CD4-positive, alpha-beta memory T cell (primary cell): ENCODE results near the gene NT5C2. TPM values are rescaled to one million over a fixed set of nuclear protein-coding genes. Genes with fewer than 3 reads are reported as not detected.
A peak's percentile ranks its signal among the peaks of the same experiment; 100 is the strongest.

Source experiments
- CTCF ChIA-PET: fragments of 350-600 bp; sonication (Branson Sonifier 250); formaldehyde crosslinking; loops from one replicate; lab custom pipeline; 2021; ENCODE audit warnings: inconsistent platforms; ENCODE audit not compliant: partially characterized antibody; lab: Charles Lee
- POLR2A ChIA-PET: fragments of 350-600 bp; sonication (Branson Sonifier 250); formaldehyde crosslinking; loops from one replicate; lab custom pipeline; 2021; ENCODE audit not compliant: partially characterized antibody; lab: Charles Lee
- DNase-seq, 5 donors: peaks; one replicate each; pipeline versions ENCODE4 v3.0.0 to v3.0.0-alpha.2; 2020 to 2022; ENCODE audit warnings: mixed read lengths in 1 of 5
- H3K27ac ChIP-seq: one replicate; pipeline ENCODE4 v1.7.0; 2013; ENCODE audit warnings: low read depth, low read length
- H3K27me3 ChIP-seq: 2 replicates; pipeline ENCODE4 v1.7.0; 2013; ENCODE audit warnings: mild to moderate bottlenecking, low read length, moderate library complexity; ENCODE audit not compliant: insufficient read depth
- H3K36me3 ChIP-seq: 2 replicates; pipeline ENCODE4 v1.7.0; 2013; ENCODE audit warnings: mild to moderate bottlenecking, low read length, moderate library complexity; ENCODE audit not compliant: insufficient read depth
- H3K4me1 ChIP-seq: 2 replicates; pipeline ENCODE4 v1.7.0; 2013; ENCODE audit warnings: mild to moderate bottlenecking, low read length, moderate library complexity; ENCODE audit not compliant: insufficient read depth
- H3K4me3 ChIP-seq, 2 donors: one replicate each; pipeline ENCODE4 v1.7.0; 2013; ENCODE audit warnings: low read length in 2 of 2, mild to moderate bottlenecking in 1 of 2
- H3K9me3 ChIP-seq, 2 donors: one replicate each; pipeline ENCODE4 v1.7.0; 2013; ENCODE audit warnings: low read length in 2 of 2, control low read depth in 1 of 2; ENCODE audit not compliant: control insufficient read depth in 1 of 2
- H3K27ac Mint-ChIP-seq, 7 donors: one replicate each; pipeline ENCODE4 v1.8.0; 2020 to 2021; ENCODE audit warnings: mixed read lengths in 7 of 7, mild to moderate bottlenecking in 6 of 7, inconsistent platforms in 3 of 7, moderate library complexity in 3 of 7
- H3K27me3 Mint-ChIP-seq, 2 donors: one replicate each; pipeline ENCODE4 v1.8.0; 2020 to 2021; ENCODE audit warnings: mixed read lengths in 2 of 2
- H3K36me3 Mint-ChIP-seq, 2 donors: one replicate each; pipeline ENCODE4 v1.8.0; 2020 to 2021; ENCODE audit warnings: mixed read lengths in 2 of 2, inconsistent platforms in 1 of 2, mild to moderate bottlenecking in 1 of 2
- H3K4me1 Mint-ChIP-seq, 4 donors: one replicate each; pipeline ENCODE4 v1.8.0; 2020 to 2021; ENCODE audit warnings: mixed read lengths in 4 of 4, mild to moderate bottlenecking in 1 of 4
- H3K4me3 Mint-ChIP-seq, 8 donors: one replicate each; pipeline ENCODE4 v1.8.0; 2020 to 2021; ENCODE audit warnings: mixed read lengths in 8 of 8, mild to moderate bottlenecking in 7 of 8, moderate library complexity in 6 of 8, inconsistent platforms in 3 of 8
- H3K9me3 Mint-ChIP-seq, 8 donors: one replicate each; pipeline ENCODE4 v1.8.0; 2020 to 2021; ENCODE audit warnings: mixed read lengths in 8 of 8, mild to moderate bottlenecking in 5 of 8, inconsistent platforms in 3 of 8, moderate library complexity in 1 of 8
- intact Hi-C: fragments of 100-400 bp; cut with micrococcal nuclease; formaldehyde crosslinking; loops from one replicate; pipeline ENCODE4 v1.15.1; 2023
- polyA plus RNA-seq, 2 donors: library from polyadenylated mRNA; unstranded; fragments of 300-500 nt; fragmentation: Illumina TruSeq; gene quantifications; one replicate each; pipeline ENCODE4 v1.2.3, GENCODE V29; 2021
- total RNA-seq, 2 experiments: library from RNA; stranded (reverse); gene quantifications; one replicate each; pipeline ENCODE4 v1.2.3, GENCODE V29; 2021

NT5C2 gene
- total and polyA plus RNA-seq, 4 experiments from 2014 or later: 54.3 to 80.4 (median 79.3) TPM

GRCh38 chr10:103125323-103126267 lies 67.5 kb downstream of the NT5C2 start:
- POLR2A ChIA-PET: no interaction called here

GRCh38 chr10:103124420-103125096 lies 68.5 kb downstream of the NT5C2 start:
- intact Hi-C loops: no loop called here
- H3K4me3 Mint-ChIP-seq: no peak overlapping the region
- peaks cover 10 to 22% (median 15%) of the 10 kb centered on the region in 4 donors for H3K4me1 Mint-ChIP-seq
- H3K27ac Mint-ChIP-seq: peak overlapping the region in 1 of 7 donors; percentile 6
- ChIA-PET CTCF (interaction anchor here (0.9 kb wide), 1 partner anchor 17 kb away, joined by 3 read pairs; no protein-coding TSS in a partner anchor), POLR2A (no interaction called here)
- no peaks in the 10 kb centered on the region for H3K4me1 ChIP-seq
- H3K27ac ChIP-seq: no peak overlapping the region
- no peaks in the 10 kb centered on the region for H3K9me3 ChIP-seq
- H3K4me3 ChIP-seq: no peak overlapping the region
- H3K27me3 ChIP-seq: no peaks in the 10 kb centered on the region
- H3K36me3 ChIP-seq: no peaks in the 10 kb centered on the region
- no peak for DNase-seq
- peaks cover 4 to 9% of the 10 kb centered on the region in 2 donors for H3K36me3 Mint-ChIP-seq
- H3K9me3 Mint-ChIP-seq: no peaks in the 10 kb centered on the region
- H3K27me3 Mint-ChIP-seq: no peaks in the 10 kb centered on the region

More at GRCh38 chr10:103125323-103126267, 67.5 kb downstream of the NT5C2 start:
- intact Hi-C loops: no loop called here
- H3K9me3 ChIP-seq: no peaks in the 10 kb centered on the region
- no peak overlapping the region for H3K4me3 Mint-ChIP-seq
- no peaks in the 10 kb centered on the region for H3K9me3 Mint-ChIP-seq
- H3K4me3 ChIP-seq: no peak overlapping the region
- no peaks in the 10 kb centered on the region for H3K27me3 Mint-ChIP-seq
- CTCF ChIA-PET: no interaction called here
- H3K27ac ChIP-seq: no peak overlapping the region
- no peaks in the 10 kb centered on the region for H3K36me3 ChIP-seq
- DNase-seq: no peak
- peaks cover 6 to 10% of the 10 kb centered on the region in 2 donors for H3K36me3 Mint-ChIP-seq
- H3K4me1 ChIP-seq: no peaks in the 10 kb centered on the region
- peak overlapping the region in 1 of 7 donors; percentile 69 for H3K27ac Mint-ChIP-seq
- no peaks in the 10 kb centered on the region for H3K27me3 ChIP-seq
- H3K4me1 Mint-ChIP-seq: peaks cover 9 to 19% (median 14%) of the 10 kb centered on the region in 4 donors

DNA sequence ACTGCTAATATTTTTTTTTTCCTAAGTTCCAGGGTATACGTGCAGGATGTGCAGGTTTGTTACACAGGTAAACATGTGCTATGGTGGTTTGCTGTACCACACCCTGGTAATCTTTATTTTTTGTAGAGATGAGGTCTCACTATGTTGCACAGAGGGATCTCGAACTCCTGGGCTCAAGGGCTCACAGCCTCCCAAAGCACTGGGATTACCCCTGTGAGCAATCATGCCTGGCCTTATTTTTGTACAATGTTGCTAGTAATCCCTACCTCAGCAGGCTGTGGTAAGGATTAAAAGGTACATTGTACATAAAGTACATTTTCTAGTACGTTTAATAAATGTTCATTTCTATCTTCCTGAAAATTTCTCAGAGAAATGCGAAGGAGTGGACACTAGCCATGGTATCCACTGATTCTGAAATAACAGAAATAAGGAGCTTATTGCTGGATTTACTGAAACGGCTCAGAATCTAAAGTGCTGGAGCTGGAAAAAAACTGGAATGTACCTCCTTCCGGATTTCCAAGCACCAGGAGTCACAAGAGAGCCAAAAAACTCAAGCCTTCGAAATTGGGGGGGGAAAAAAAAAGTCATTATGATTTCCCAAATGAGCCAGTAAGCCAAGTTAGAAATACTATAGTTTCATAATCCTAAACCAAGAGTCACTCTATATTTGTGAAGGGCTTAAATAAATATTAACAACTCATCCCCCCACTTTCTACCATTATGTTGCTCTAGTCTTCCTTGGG lies 69.6 kb downstream of the NT5C2 start:
- intact Hi-C loops: no loop called here
- no peaks in the 10 kb centered on the region for H3K36me3 ChIP-seq
- H3K4me3 Mint-ChIP-seq: no peak overlapping the region
- H3K4me3 ChIP-seq: no peak overlapping the region
- ChIA-PET POLR2A (no interaction called here), CTCF (interaction anchor here (0.9 kb wide), 1 partner anchor 18 kb away, joined by 3 read pairs; no protein-coding TSS in a partner anchor)
- peaks cover 4 to 9% of the 10 kb centered on the region in 2 donors for H3K36me3 Mint-ChIP-seq
- H3K27me3 Mint-ChIP-seq: no peaks in the 10 kb centered on the region
- H3K4me1 ChIP-seq: no peaks in the 10 kb centered on the region
- no peaks in the 10 kb centered on the region for H3K27me3 ChIP-seq
- H3K4me1 Mint-ChIP-seq: peaks cover 10 to 22% (median 15%) of the 10 kb centered on the region in 4 donors
- peak overlapping the region in 2 of 7 donors; percentile 30 to 52 for H3K27ac Mint-ChIP-seq
- DNase-seq: no peak
- no peak overlapping the region for H3K27ac ChIP-seq
- no peaks in the 10 kb centered on the region for H3K9me3 Mint-ChIP-seq
- H3K9me3 ChIP-seq: no peaks in the 10 kb centered on the region

DNA sequence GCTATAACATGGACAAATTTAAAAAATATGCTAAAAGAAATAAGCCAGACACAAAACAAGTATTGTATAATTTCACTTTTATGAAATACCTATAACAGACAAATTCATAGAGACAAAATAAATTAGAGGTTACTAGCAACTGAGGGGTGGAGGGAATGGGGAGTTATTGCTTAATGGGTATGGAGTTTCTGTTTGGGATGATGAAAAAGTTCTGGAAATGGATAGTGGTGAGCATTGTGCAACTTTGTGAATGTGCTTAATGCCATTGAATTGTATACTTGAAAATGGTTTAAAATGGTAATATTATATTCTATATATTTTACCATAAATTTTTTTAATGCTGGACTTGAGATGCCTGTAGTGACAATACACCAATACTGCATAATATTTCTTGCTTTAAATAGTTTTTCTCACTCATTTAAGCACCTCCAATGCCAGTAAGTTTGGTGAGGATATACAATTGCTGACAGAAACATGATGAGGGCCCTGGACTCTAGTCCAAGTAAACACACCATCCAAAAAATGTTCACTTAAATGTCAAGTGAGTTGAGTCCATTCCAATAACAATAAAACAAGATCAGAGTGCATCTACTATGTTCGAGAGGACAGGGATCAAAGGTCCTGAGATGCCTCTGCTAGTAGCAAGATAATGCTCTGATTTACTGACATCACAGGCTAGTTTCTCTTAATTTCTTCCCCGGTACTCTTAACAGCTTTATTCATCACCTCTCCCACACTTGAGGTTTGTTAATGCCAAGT lies 71.9 kb downstream of the NT5C2 start:
- Histone ChIP-seq H3K4me1 (no peaks in the 10 kb centered on the region), H3K9me3 (no peaks in the 10 kb centered on the region), H3K27ac (no peak overlapping the region), H3K27me3 (no peaks in the 10 kb centered on the region), H3K4me3 (no peak overlapping the region), H3K36me3 (no peaks in the 10 kb centered on the region)
- H3K27me3 Mint-ChIP-seq: no peaks in the 10 kb centered on the region
- ChIA-PET CTCF (no interaction called here), POLR2A (no interaction called here)
- intact Hi-C loops: no loop called here
- no peak for DNase-seq
- no peak overlapping the region for H3K4me3 Mint-ChIP-seq
- no peaks in the 10 kb centered on the region for H3K9me3 Mint-ChIP-seq
- peaks cover 3 to 4% of the 10 kb centered on the region in 2 donors for H3K36me3 Mint-ChIP-seq
- H3K27ac Mint-ChIP-seq: peak overlapping the region in 1 of 7 donors; percentile 13
- H3K4me1 Mint-ChIP-seq: peaks cover 7 to 17% (median 13%) of the 10 kb centered on the region in 4 donors

DNA sequence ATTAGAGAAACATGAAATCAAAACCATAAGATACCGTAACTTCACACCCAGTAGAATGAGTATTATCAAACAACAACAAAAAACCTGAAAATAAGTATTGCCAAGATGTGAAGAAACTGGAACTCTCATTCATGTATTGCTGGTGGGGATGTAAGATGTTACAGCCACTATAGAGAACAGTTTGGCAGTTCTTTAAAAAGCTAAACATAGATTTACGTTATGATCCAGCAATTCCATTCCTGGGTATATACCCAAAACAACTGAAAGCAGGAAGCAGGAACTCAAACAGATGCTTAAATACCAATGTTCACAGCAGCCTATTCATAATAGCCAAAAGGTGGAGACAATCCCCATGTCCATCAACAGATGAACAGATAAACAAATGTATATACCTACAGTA lies 72.5 kb downstream of the NT5C2 start:
- no peak overlapping the region for H3K27ac ChIP-seq
- Mint-ChIP-seq H3K9me3 (no peaks in the 10 kb centered on the region), H3K27me3 (no peaks in the 10 kb centered on the region), H3K27ac (peak overlapping the region in 3 of 7 donors; percentile 2 to 42 (median 13)), H3K4me3 (no peak overlapping the region), H3K4me1 (peaks cover 4 to 14% (median 9%) of the 10 kb centered on the region in 4 donors), H3K36me3 (no peaks in the 10 kb centered on the region)
- H3K4me1 ChIP-seq: no peaks in the 10 kb centered on the region
- ChIA-PET POLR2A (no interaction called here), CTCF (no interaction called here)
- no peaks in the 10 kb centered on the region for H3K27me3 ChIP-seq
- intact Hi-C loops: no loop called here
- no peak for DNase-seq
- H3K9me3 ChIP-seq: no peaks in the 10 kb centered on the region
- no peak overlapping the region for H3K4me3 ChIP-seq
- no peaks in the 10 kb centered on the region for H3K36me3 ChIP-seq

- intact Hi-C loops: no loop called here
- no peak overlapping the region for H3K27ac ChIP-seq
- ChIA-PET POLR2A (no interaction called here), CTCF (no interaction called here)
- H3K9me3 ChIP-seq: no peaks in the 10 kb centered on the region
- H3K27me3 ChIP-seq: no peaks in the 10 kb centered on the region
- Mint-ChIP-seq H3K27ac (no peak overlapping the region), H3K9me3 (no peaks in the 10 kb centered on the region), H3K4me1 (peaks cover 1 to 8% (median 5%) of the 10 kb centered on the region in 4 donors), H3K4me3 (no peak overlapping the region), H3K27me3 (no peaks in the 10 kb centered on the region), H3K36me3 (peaks cover 0 to 2% of the 10 kb centered on the region in 2 donors)
- no peak for DNase-seq
- no peaks in the 10 kb centered on the region for H3K36me3 ChIP-seq
- H3K4me1 ChIP-seq: no peaks in the 10 kb centered on the region
- no peak overlapping the region for H3K4me3 ChIP-seq
Measured at GRCh38 chr10:103117247-103117646, 75.8 kb downstream of the NT5C2 start.
